ENCODE results near the gene UMAD1.
A peak's percentile ranks its signal among the peaks of the same experiment; 100 is the strongest.

Gene UMAD1

DNA sequence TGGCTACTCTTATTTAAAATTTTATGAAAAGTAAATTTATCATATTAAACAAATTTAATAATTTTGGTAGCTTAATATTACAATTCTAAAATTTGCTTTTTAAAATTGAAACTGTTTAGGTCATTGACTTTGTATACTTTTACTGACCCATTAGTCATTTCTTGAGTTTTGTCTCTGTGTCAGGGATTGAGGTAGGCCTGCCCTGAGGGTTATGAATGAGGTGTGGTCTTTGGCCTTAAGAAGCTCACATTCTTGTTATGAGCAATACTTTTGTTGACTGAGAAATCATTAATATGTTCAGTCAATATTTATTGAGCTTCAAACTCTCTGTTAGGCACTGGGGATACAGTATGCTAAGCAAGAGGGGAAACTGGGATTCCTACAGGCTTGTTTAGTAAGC is 124.9 kb downstream of the UMAD1 start:
- Mint-ChIP-seq H3K9me3 (no peaks in the 10 kb centered on the region), H3K4me3 (no peak overlapping the region), H3K36me3 (ENCODE audit: low read depth) (no peaks in the 10 kb centered on the region), H3K4me1 (peaks cover 42% of the 10 kb centered on the region), H3K27ac (no peak overlapping the region), H3K27me3 (no peaks in the 10 kb centered on the region)
- DNase-seq (no peak), ATAC-seq (no peak)

- ATAC-seq: no peak
- H3K4me1 Mint-ChIP-seq: peaks cover 38% of the 10 kb centered on the region
- H3K36me3 Mint-ChIP-seq (ENCODE audit: low read depth): no peaks in the 10 kb centered on the region
- H3K4me3 Mint-ChIP-seq: no peak overlapping the region
- no peaks in the 10 kb centered on the region for H3K27me3 Mint-ChIP-seq
- no peak overlapping the region for H3K27ac Mint-ChIP-seq
- no peak for DNase-seq
- no peaks in the 10 kb centered on the region for H3K9me3 Mint-ChIP-seq
Observed at GRCh38 chr7:7766671-7767070, 126.1 kb downstream of the UMAD1 start.

- Mint-ChIP-seq H3K27ac (no peak overlapping the region), H3K4me1 (peaks cover 40% of the 10 kb centered on the region), H3K27me3 (no peaks in the 10 kb centered on the region), H3K36me3 (ENCODE audit: low read depth) (no peaks in the 10 kb centered on the region), H3K4me3 (no peak overlapping the region), H3K9me3 (no peaks in the 10 kb centered on the region)
- DNase-seq (no peak), ATAC-seq (no peak)
Observed at GRCh38 chr7:7768977-7769709, 128.6 kb downstream of the UMAD1 start.

DNA sequence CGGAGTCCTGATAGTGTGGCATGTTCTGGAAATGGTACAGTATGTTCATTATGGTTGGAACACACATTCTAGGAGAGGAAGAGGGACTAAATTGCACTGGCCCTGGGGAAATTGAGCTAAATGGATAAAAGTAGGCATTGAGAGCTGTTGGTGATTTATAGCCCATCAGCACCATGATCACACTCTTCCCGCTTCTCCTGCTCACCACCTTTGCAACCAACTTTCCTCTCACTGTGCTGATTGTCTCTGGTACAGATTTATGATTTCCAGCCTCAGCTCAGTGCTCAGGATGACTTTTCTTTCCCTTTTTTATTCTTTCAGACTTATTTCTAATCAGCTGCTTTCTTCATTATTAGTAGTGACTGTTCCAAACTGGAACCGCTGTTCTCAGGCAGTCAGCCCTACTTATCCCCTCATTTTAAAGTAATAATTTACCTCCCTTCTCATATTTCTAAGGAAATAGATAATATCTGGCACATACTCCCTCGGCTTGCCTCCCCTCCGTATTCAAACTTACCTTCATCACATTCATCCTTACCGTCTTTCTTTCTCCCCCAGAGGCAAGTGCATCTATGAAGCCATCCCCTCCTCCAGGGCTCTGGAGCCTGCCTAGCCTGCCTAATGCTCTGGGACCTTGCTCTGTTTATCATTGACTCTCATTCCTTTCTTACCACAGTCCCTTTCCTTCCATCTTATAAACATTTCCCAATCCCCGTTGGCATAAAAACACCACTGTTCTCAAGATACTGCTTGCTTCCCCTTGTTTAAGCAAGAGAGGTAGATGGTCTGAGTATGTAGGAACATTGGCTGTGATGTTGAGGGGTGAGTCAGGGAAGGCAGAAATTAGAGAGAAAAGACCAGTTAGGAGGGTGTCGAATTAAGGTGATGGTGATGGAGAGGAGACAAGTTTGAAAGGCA is 129.4 kb downstream of the UMAD1 start:
- Mint-ChIP-seq H3K4me1 (peaks cover 35% of the 10 kb centered on the region), H3K36me3 (ENCODE audit: low read depth) (no peaks in the 10 kb centered on the region), H3K27ac (no peak overlapping the region), H3K27me3 (no peaks in the 10 kb centered on the region), H3K4me3 (no peak overlapping the region), H3K9me3 (no peaks in the 10 kb centered on the region)
- ATAC-seq (no peak), DNase-seq (no peak)

DNA sequence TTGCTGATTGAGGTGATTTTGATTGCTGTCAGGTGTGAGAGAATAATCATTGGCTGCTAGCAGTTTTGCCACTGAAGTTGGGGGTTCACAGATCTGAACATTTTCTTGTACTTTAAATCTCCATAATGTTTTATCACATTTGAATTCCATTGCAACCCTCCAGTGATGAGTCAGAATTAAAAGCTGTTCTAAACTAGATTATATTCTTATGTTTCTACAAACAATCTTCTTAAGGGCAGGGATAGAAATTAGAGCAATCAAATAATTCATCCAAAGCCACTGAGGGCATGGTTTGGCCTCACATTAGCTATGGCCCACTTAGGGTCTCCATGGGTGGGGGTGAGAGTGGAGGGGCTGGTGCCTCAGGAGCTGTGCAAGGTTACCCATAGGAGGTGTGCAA is 130.9 kb downstream of the UMAD1 start:
- DNase-seq: no peak
- Mint-ChIP-seq H3K27me3 (no peaks in the 10 kb centered on the region), H3K27ac (no peak overlapping the region), H3K4me1 (peaks cover 28% of the 10 kb centered on the region), H3K36me3 (ENCODE audit: low read depth) (no peaks in the 10 kb centered on the region), H3K9me3 (no peaks in the 10 kb centered on the region), H3K4me3 (no peak overlapping the region)
- ATAC-seq: no peak

DNA sequence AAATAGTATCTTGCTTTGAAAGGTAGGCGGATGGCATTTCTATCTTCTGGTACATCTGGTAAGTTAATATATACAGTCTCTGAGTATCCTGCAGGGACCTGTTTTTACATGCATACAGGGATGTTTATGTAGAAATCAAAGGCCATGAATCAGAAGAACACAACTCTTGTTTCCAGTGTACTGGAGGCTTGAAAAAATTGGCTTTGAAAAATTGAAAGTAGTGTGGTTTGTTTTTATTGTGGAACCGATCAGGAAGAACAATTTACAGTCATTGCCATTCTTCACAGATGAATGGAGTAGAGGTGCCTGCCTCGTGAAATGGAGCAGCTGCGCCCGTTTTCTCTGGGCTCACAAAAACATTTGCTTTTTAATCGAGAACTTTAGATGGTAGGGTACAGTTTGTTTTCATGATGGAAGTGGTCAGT is 131.9 kb downstream of the UMAD1 start:
- H3K4me3 Mint-ChIP-seq: peak overlapping the region; percentile 54
- H3K27me3 Mint-ChIP-seq: no peaks in the 10 kb centered on the region
- DNase-seq: no peak

DNA sequence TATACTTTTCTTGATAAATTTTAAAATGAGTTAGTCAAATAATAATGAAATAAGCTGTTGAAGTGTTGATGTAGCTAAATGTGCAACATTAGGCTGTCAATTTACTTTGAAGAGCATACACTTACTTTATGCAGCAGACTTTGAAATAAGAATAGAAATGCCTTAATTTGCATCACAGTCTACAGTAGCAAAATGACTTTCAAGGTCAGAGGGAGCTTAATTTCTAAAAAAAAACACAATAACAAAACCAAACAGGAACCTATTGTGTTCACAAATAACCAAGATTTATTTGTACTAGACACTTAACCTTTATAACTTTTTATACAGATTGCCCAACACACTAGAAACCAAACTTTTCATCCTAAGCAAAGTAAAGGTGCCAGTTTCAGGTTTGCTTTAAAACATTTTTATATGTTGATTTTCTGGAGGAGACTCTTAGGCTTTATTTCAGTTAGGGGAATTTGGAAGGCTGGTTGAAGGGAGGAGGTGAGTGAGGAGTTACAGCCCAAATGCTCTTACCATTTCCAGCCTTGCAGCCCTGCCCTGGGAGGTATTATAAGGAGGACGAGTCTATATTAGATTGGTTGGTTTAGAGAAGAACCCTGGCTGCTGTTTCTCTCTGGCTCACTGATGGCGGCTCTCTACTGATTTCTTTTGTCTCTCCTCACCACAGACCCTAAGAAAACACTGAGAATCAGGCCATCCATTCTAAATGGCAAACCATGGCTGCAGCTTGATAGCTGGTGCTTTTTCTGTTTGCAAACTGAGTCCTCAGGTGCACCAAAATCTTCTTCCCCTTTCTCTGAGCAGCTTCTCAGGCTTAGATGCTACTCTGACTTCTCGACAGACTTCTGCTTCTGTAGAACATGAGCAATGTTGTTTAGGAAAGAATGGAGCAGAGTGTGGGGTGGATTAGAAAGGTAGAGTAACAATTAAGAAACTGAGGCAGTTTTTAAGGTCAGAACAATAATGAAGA is 133.1 kb downstream of the UMAD1 start:
- no peaks in the 10 kb centered on the region for H3K9me3 Mint-ChIP-seq
- H3K4me1 Mint-ChIP-seq: peaks cover 28% of the 10 kb centered on the region
- no peaks in the 10 kb centered on the region for H3K27me3 Mint-ChIP-seq
- ATAC-seq (no peak), DNase-seq (no peak)
- no peak overlapping the region for H3K27ac Mint-ChIP-seq
- no peaks in the 10 kb centered on the region for H3K36me3 Mint-ChIP-seq (ENCODE audit: low read depth)
- no peak overlapping the region for H3K4me3 Mint-ChIP-seq

More for the DNA sequence above, 131.9 kb downstream of the UMAD1 start:
- ATAC-seq: peak; percentile 80
- no peaks in the 10 kb centered on the region for H3K9me3 Mint-ChIP-seq
- peaks cover 28% of the 10 kb centered on the region for H3K4me1 Mint-ChIP-seq
- no peaks in the 10 kb centered on the region for H3K36me3 Mint-ChIP-seq (ENCODE audit: low read depth)
- H3K27ac Mint-ChIP-seq: no peak overlapping the region

GRCh38 chr7:7779888-7780287 is 139.3 kb downstream of the UMAD1 start:
- Mint-ChIP-seq H3K4me3 (no peak overlapping the region), H3K4me1 (peaks cover 8% of the 10 kb centered on the region), H3K36me3 (ENCODE audit: low read depth) (no peaks in the 10 kb centered on the region), H3K27ac (no peak overlapping the region), H3K9me3 (no peaks in the 10 kb centered on the region), H3K27me3 (no peaks in the 10 kb centered on the region)
- ATAC-seq (no peak), DNase-seq (no peak)

GRCh38 chr7:7783001-7783400 is 142.4 kb downstream of the UMAD1 start:
- Mint-ChIP-seq H3K27ac (no peak overlapping the region), H3K36me3 (ENCODE audit: low read depth) (no peaks in the 10 kb centered on the region), H3K27me3 (no peaks in the 10 kb centered on the region), H3K4me1 (peaks cover 7% of the 10 kb centered on the region), H3K9me3 (no peaks in the 10 kb centered on the region), H3K4me3 (no peak overlapping the region)
- ATAC-seq (no peak), DNase-seq (no peak)

DNA sequence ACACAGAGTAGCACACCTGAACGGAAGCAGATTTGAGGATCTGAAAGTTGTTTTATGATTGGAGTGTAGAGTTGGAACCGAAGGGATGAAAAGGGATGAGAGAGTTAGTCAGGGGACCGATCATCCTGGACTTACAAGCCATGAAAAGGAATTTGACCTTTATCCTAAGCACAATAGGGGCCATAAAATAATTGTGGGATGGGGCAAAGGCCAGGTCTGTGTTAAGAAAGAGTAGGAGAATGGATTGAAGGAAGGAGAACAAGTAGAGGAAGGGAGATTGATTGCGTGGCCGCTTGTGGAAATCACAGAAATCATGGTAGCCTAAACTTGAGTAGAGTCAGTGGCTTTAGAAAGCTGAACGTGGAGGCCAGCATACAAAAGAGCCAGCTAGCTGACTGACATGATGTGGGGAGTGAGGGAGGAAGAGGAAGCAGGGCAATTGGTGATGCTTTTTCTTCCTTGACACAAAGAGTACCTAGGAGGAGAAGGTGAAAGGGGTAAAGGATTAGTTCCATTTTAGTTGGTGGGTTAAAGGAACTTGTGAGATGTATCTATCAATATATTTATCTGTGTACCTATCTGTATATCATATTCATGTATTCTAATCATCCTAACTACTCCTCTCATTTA is 144.9 kb downstream of the UMAD1 start:
- peaks cover 6% of the 10 kb centered on the region for H3K4me1 Mint-ChIP-seq
- H3K4me3 Mint-ChIP-seq: no peak overlapping the region
- no peaks in the 10 kb centered on the region for H3K27me3 Mint-ChIP-seq
- no peak overlapping the region for H3K27ac Mint-ChIP-seq
- no peak for DNase-seq
- H3K9me3 Mint-ChIP-seq: no peaks in the 10 kb centered on the region
- no peak for ATAC-seq
- H3K36me3 Mint-ChIP-seq (ENCODE audit: low read depth): no peaks in the 10 kb centered on the region

- Mint-ChIP-seq H3K4me3 (no peak overlapping the region), H3K27me3 (no peaks in the 10 kb centered on the region), H3K27ac (no peak overlapping the region), H3K4me1 (peaks cover 5% of the 10 kb centered on the region), H3K9me3 (no peaks in the 10 kb centered on the region), H3K36me3 (ENCODE audit: low read depth) (no peaks in the 10 kb centered on the region)
- DNase-seq (no peak), ATAC-seq (no peak)
Observed at GRCh38 chr7:7786595-7786994, 146.0 kb downstream of the UMAD1 start.

DNA sequence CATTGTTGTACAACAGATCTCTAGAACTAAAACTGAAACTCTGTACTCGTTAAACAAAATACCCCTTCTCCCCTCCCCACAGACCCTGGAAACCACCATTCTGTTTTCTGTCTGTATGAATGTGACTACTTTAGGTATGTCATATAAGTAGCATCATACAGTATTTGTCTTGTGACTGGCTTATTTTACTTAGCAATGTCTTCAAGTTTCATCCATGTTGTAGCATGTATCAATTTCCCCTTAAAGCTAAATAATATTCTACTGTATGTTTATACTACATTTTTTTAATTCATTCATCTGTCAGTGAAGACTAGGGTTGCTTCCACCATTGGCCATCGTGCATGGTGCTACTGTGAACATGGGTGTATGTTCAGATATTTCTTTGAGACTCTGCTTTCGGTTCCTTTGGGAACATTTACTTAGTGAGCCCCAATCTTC is 149.0 kb downstream of the UMAD1 start:
- H3K9me3 Mint-ChIP-seq: no peaks in the 10 kb centered on the region
- H3K36me3 Mint-ChIP-seq (ENCODE audit: low read depth): peaks cover 15% of the 10 kb centered on the region
- peaks cover 4% of the 10 kb centered on the region for H3K4me1 Mint-ChIP-seq
- H3K27me3 Mint-ChIP-seq: no peaks in the 10 kb centered on the region
- H3K4me3 Mint-ChIP-seq: no peak overlapping the region
- no peak for DNase-seq
- H3K27ac Mint-ChIP-seq: no peak overlapping the region
- ATAC-seq: no peak

DNA sequence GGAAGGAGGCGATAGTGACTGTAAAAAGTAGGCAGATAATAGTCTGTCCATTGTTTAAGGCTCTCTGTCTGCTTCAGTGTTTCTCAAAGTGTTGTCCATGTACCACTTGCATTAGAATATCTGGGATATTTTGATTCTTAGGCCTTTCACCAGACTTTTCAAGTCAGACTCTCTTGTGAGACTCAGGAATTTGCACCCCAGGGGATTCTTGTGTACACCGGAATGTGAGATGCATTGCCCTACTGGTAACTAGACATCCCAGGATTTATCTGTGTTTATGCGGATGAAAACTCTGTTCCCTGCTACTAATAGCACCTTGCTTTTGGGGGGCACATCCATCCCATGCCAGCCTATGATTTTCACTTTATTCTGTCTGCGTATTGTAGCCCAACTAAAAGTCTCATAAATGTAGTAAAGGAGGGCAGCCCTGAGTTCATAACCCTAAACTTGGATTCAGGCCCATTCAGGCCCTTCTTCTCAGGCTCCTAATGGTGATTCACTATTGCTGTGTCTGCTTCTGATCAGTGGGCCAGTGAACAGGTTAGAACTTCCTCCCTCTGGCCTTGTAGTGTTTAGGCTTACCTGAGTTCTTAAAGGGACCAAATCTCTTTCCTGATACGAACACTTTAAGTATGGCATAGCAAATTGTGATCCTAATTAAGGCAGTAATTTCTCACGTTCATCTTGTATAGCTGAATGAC is 149.6 kb downstream of the UMAD1 start:
- H3K27me3 Mint-ChIP-seq: no peaks in the 10 kb centered on the region
- no peak for DNase-seq
- no peak overlapping the region for H3K27ac Mint-ChIP-seq
- no peak overlapping the region for H3K4me3 Mint-ChIP-seq
- H3K4me1 Mint-ChIP-seq: peaks cover 4% of the 10 kb centered on the region
- no peak for ATAC-seq
- no peaks in the 10 kb centered on the region for H3K9me3 Mint-ChIP-seq
- H3K36me3 Mint-ChIP-seq (ENCODE audit: low read depth): peaks cover 15% of the 10 kb centered on the region
